HepG2 (cell line): ENCODE measurements around the gene LTB4R2. TPM values are rescaled to one million over a fixed set of nuclear protein-coding genes. Genes with fewer than 3 reads are reported as not detected.

Source experiments
- ATF6 ChIP-seq: sonication (generic); formaldehyde crosslinking; conservative IDR thresholded peaks from 2 replicates; pipeline ENCODE4 v1.4.0; 2020; ENCODE audit warnings: missing genetic modification reagents
- ATF7-NPFF ChIP-seq: sonication (generic); formaldehyde crosslinking; IDR thresholded peaks from 2 replicates; pipeline ENCODE4 v1.8.1; 2023; ENCODE audit warnings: mild to moderate bottlenecking, low read depth, missing genetic modification reagents, moderate library complexity
- CENPX ChIP-seq: sonication (generic); formaldehyde crosslinking; IDR thresholded peaks from 2 replicates; pipeline ENCODE4 v1.9.0; 2021; ENCODE audit warnings: mild to moderate bottlenecking, missing genetic modification reagents, moderate library complexity
- DPF2 ChIP-seq: sonication (generic); formaldehyde crosslinking; IDR thresholded peaks from 2 replicates; pipeline ENCODE4 v1.4.0; 2020; ENCODE audit warnings: mild to moderate bottlenecking, low read depth, missing genetic modification reagents, borderline replicate concordance
- DRAP1 ChIP-seq: IDR thresholded peaks from 2 replicates; pipeline ENCODE4 v1.6.1; 2016; ENCODE audit warnings: missing genetic modification reagents, missing compliant biosample characterization
- FOXK1 ChIP-seq: sonication (generic); formaldehyde crosslinking; IDR thresholded peaks from 2 replicates; pipeline ENCODE4 v1.4.0; 2020; ENCODE audit warnings: low read depth, missing genetic modification reagents, borderline replicate concordance
- ISL2 ChIP-seq: sonication (generic); formaldehyde crosslinking; IDR thresholded peaks from 2 replicates; pipeline ENCODE4 v1.5.0; 2020; ENCODE audit warnings: missing genetic modification reagents
- JARID2 ChIP-seq: sonication (generic); formaldehyde crosslinking; IDR thresholded peaks from 2 replicates; pipeline ENCODE4 v1.8.1; 2023; ENCODE audit warnings: missing genetic modification reagents, inconsistent platforms; ENCODE audit not compliant: insufficient replicate concordance
- MYC ChIP-seq: sonication (generic); formaldehyde crosslinking; IDR thresholded peaks from 2 replicates; pipeline ENCODE4 v1.9.0; 2021; ENCODE audit warnings: missing genetic modification reagents, borderline replicate concordance
- POGK ChIP-seq: sonication (generic); formaldehyde crosslinking; conservative IDR thresholded peaks from 2 replicates; pipeline ENCODE4 v1.8.0; 2022; ENCODE audit warnings: mild to moderate bottlenecking, moderate library complexity, missing genetic modification reagents
- RNF219 ChIP-seq: sonication (generic); formaldehyde crosslinking; IDR thresholded peaks from 2 replicates; pipeline ENCODE4 v1.5.0; 2020; ENCODE audit warnings: mild to moderate bottlenecking, missing genetic modification reagents
- TEAD3 ChIP-seq: optimal IDR thresholded peaks from 2 replicates; pipeline ENCODE3; 2016; ENCODE audit warnings: borderline replicate concordance
- TMF1 ChIP-seq: sonication (generic); formaldehyde crosslinking; IDR thresholded peaks from 2 replicates; pipeline ENCODE4 v1.8.1; 2022; ENCODE audit warnings: low read depth, missing genetic modification reagents
- UBTF ChIP-seq: sonication (generic); formaldehyde crosslinking; IDR thresholded peaks from 2 replicates; pipeline ENCODE4 v1.4.0; 2020; ENCODE audit warnings: mild to moderate bottlenecking, missing genetic modification reagents
- ZNF292 ChIP-seq: sonication (generic); formaldehyde crosslinking; IDR thresholded peaks from 2 replicates; pipeline ENCODE4 v1.8.1; 2022; ENCODE audit warnings: mild to moderate bottlenecking, low read depth, missing genetic modification reagents, borderline replicate concordance
- ZNF451 ChIP-seq: sonication (generic); formaldehyde crosslinking; IDR thresholded peaks from 2 replicates; pipeline ENCODE4 v1.5.0; 2020; ENCODE audit warnings: mild to moderate bottlenecking, missing genetic modification reagents
- ZSCAN25 ChIP-seq: sonication (generic); formaldehyde crosslinking; IDR thresholded peaks from 2 replicates; pipeline ENCODE4 v1.8.0; 2022; ENCODE audit warnings: mild to moderate bottlenecking, missing genetic modification reagents
- polyA plus RNA-seq, 8 experiments: library from polyadenylated mRNA; depleted of rRNA in 3 of 8; stranded (reverse) in 7 of 8; unstranded in 1 of 8; fragments of >200 nt; fragmentation: Illumina TruSeq in 4 of 8; extraction: Trizol in 4 of 8; gene quantifications; 2 replicates each; pipeline versions ENCODE4 v1.2.1 to v1.2.3, GENCODE V29; 2011 to 2016; ENCODE audit warnings: low read depth in 4 of 8, missing spikeins in 1 of 8, mixed read lengths in 1 of 8; ENCODE audit not compliant: insufficient read depth in 1 of 8
- total RNA-seq, 5 experiments: library from RNA; depleted of rRNA; stranded (reverse); fragments of >200 nt; fragmentation: Illumina TruSeq; extraction: Trizol; gene quantifications; 2 replicates each; pipeline ENCODE4 v1.2.3, GENCODE V29; 2016; ENCODE audit warnings: low read depth in 1 of 5

LTB4R2 gene
- total and polyA plus RNA-seq, 2 of the 13 experiments (the other 11 are each of a cell fraction or from before 2014, with no cell fraction given) = 3.9 to 6.9 TPM

GRCh38 chr14:24271134-24271833, 38.7 kb upstream of the LTB4R2 start, which contains the start of gene RABGGTA (continued):
- peak; percentile 94 for TF ChIP-seq ZSCAN25 (CRISPR knock-in tag)
- TF ChIP-seq ATF6 (CRISPR knock-in tag) = peak; percentile 98
- TF ChIP-seq UBTF (CRISPR knock-in tag) = peak; percentile 93
- peak; percentile 100 for TF ChIP-seq POGK (CRISPR knock-in tag)
- TF ChIP-seq TMF1 (CRISPR knock-in tag) = peak; percentile 97
- peak; percentile 99 for TF ChIP-seq MYC (CRISPR knock-in tag)
- TF ChIP-seq ATF7-NPFF = peak; percentile 99
- peak; percentile 84 for TF ChIP-seq ZNF292
- TF ChIP-seq FOXK1 (CRISPR knock-in tag) = peak; percentile 87
- TF ChIP-seq TEAD3 (CRISPR knock-in tag) = peak; percentile 76
- no peak; the same call in 1 of the 2 replicates for TF ChIP-seq RNF219 (CRISPR knock-in tag)
- TF ChIP-seq DPF2 (CRISPR knock-in tag) = no peak
- peak; percentile 100 for TF ChIP-seq ZNF451 (CRISPR knock-in tag)
- TF ChIP-seq JARID2 (CRISPR knock-in tag) = no peak
- TF ChIP-seq DRAP1 = peak; percentile 82; the same call in 1 of the 2 replicates
- TF ChIP-seq CENPX (CRISPR knock-in tag) = no peak
- peak; percentile 95 for TF ChIP-seq ISL2
